Spleen (tissue), 7 donors: ENCODE measurements around the gene MICAL2.

Experiments used
- CTCF ChIP-seq, 11 experiments: fragments of 200-600 bp in 7 of 11; fragments of 450-650 bp in 4 of 11; sonication (generic) in 4 of 11; IDR thresholded peaks in 8 of 11; conservative IDR thresholded peaks in 3 of 11; 1 replicate in 7 of 11; 2 replicates in 4 of 11; pipeline versions ENCODE4 v1.4.0 to v1.8.0; 2016 to 2021; ENCODE audit warnings: antibody characterized with exemption in 11 of 11, inconsistent platforms in 4 of 11, mild to moderate bottlenecking in 1 of 11
- POLR2A ChIP-seq, 3 donors: fragments of 450-650 bp; IDR thresholded peaks; one replicate each; pipeline ENCODE4 v1.5.1; 2017; ENCODE audit warnings: antibody characterized with exemption in 3 of 3, mild to moderate bottlenecking in 1 of 3
- POLR2AphosphoS5 ChIP-seq, 3 donors: sonication (generic); formaldehyde crosslinking; IDR thresholded peaks; one replicate each; pipeline ENCODE4 v1.5.1; 2017; ENCODE audit warnings: antibody characterized with exemption in 3 of 3
- donor health status: DM: no; HTN: no; CAD: no; lungs with moderate emphysema.
- donor health status: DM: no; HTN: no; CAD: no.
- donor health status: DM: no; HTN: no; CAD: no.

- TF ChIP-seq POLR2A (IDR thresholded peaks at IDR 0.05) (no peak), CTCF (IDR thresholded peaks at IDR 0.05 in 8 of 11, conservative IDR thresholded peaks at IDR 0.05 in 3 of 11) (no peak), POLR2AphosphoS5 (IDR thresholded peaks at IDR 0.05) (no peak)
These were observed 53.0 kb downstream of the MICAL2 start for GRCh38 chr11:12163181-12163941.
